Parathyroid adenoma (tissue), 2 donors: Measurements from ENCODE around the gene EEFSEC.
A peak's percentile ranks its signal among the peaks of the same experiment; 100 is the strongest.

Experiments used
- H2AFZ ChIP-seq: fragments of 300-600 bp; sonication (generic); one replicate; pipeline ENCODE4 v1.7.0; 2017; ENCODE audit warnings: antibody characterized with exemption, mild to moderate bottlenecking
- H3K27ac ChIP-seq: fragments of 300-600 bp; sonication (generic); one replicate; pipeline ENCODE4 v1.7.0; 2017
- H3K27me3 ChIP-seq: fragments of 300-600 bp; sonication (generic); one replicate; pipeline ENCODE4 v1.7.0; 2017; ENCODE audit warnings: low read length; ENCODE audit not compliant: control insufficient read depth, insufficient read depth
- H3K36me3 ChIP-seq: fragments of 300-600 bp; sonication (generic); one replicate; pipeline ENCODE4 v1.7.0; 2017; ENCODE audit warnings: low read length; ENCODE audit not compliant: control insufficient read depth, insufficient read depth
- H3K4me1 ChIP-seq: fragments of 300-600 bp; sonication (generic); one replicate; pipeline ENCODE4 v1.7.0; 2017; ENCODE audit warnings: control low read depth
- H3K4me2 ChIP-seq: fragments of 300-600 bp; sonication (generic); one replicate; pipeline ENCODE4 v1.7.0; 2017; ENCODE audit warnings: low read length
- H3K4me3 ChIP-seq: fragments of 300-600 bp; sonication (generic); one replicate; pipeline ENCODE4 v1.7.0; 2017; ENCODE audit warnings: low read depth, low read length
- H3K79me2 ChIP-seq: fragments of 300-600 bp; sonication (generic); one replicate; pipeline ENCODE4 v1.7.0; 2017; ENCODE audit warnings: control low read depth
- H3K9ac ChIP-seq: fragments of 300-600 bp; sonication (generic); one replicate; pipeline ENCODE4 v1.7.0; 2017; ENCODE audit warnings: mild to moderate bottlenecking
- H3K9me3 ChIP-seq: fragments of 300-600 bp; sonication (generic); one replicate; pipeline ENCODE4 v1.7.0; 2017; ENCODE audit warnings: low read length; ENCODE audit not compliant: control insufficient read depth
- TF ChIP-seq, protein P1 (sequence below): fragments of 300-600 bp; sonication (generic); IDR thresholded peaks from one replicate; pipeline ENCODE4 v1.7.0; 2017; ENCODE audit warnings: antibody characterized with exemption, mild to moderate bottlenecking
- donor health status: primary hyperparathyroidism.

Gene EEFSEC, protein sequence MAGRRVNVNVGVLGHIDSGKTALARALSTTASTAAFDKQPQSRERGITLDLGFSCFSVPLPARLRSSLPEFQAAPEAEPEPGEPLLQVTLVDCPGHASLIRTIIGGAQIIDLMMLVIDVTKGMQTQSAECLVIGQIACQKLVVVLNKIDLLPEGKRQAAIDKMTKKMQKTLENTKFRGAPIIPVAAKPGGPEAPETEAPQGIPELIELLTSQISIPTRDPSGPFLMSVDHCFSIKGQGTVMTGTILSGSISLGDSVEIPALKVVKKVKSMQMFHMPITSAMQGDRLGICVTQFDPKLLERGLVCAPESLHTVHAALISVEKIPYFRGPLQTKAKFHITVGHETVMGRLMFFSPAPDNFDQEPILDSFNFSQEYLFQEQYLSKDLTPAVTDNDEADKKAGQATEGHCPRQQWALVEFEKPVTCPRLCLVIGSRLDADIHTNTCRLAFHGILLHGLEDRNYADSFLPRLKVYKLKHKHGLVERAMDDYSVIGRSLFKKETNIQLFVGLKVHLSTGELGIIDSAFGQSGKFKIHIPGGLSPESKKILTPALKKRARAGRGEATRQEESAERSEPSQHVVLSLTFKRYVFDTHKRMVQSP

DNA sequence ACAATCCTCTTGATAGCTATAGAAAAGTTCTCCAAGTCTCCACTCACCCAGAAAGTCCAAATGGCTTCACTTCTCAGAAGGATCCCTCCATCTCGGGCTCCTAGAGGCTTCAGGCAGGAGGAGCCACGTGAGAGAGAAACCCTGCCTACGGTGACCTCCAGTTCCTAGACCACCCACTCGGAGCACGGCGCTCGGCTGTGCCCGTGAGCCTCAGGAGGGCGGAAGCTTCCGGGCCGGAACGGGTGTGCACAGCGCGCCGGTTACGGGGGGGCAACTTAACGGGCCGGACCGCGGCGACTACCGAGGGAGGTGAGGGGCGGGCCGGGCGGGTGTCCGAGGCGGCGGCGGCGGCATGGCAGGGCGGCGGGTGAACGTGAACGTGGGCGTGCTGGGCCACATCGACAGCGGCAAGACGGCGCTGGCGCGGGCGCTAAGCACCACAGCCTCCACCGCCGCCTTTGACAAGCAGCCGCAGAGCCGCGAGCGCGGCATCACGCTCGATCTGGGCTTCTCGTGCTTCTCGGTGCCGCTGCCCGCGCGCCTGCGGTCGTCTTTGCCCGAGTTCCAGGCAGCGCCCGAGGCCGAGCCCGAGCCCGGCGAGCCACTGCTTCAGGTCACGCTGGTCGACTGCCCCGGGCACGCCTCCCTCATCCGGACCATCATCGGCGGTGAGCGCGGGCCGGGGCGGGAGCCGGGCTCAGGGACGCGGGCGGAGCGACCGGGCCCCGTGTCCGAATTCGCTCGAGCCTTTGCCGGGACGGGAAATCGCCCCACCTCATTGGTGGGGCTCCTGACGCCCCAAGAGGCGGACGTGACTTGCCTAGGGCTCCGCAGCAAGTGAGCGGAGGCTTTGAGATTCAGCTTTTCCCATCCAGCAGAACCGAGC, at the start of gene EEFSEC:
EEFSEC (plus strand) TSS at position 326 of the 886 bp plus-strand sequence; CDS start at position 353, 27 bp downstream.
- H3K27ac ChIP-seq = peak within 1 kb of the TSS; percentile 88

DNA sequence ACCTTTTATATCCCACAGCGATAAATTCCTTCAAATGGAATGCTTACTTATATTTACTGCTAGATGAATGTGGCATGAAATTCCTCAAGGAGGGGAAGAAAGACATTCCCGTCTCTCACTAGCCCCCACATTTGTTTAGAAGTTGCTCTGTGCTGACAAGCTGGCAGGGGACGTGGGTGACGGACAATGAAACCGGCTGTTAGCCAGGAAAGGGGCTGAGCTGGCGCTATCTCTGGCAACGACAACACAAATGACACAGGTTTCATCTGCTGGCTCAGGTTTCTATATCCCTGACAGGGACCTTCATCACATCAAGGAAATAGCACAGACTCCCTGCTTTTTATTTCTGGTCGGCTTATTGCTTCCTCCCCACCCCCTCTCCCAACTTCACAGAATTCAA, 45.4 kb upstream of the EEFSEC start:
- no peaks in the 10 kb centered on the region for H3K27me3 ChIP-seq
- peak overlapping the region; percentile 45 for H2AFZ ChIP-seq
- H3K4me2 ChIP-seq = peak overlapping the region; percentile 24
- H3K36me3 ChIP-seq = no peaks in the 10 kb centered on the region
- TF ChIP-seq, protein P1, sequence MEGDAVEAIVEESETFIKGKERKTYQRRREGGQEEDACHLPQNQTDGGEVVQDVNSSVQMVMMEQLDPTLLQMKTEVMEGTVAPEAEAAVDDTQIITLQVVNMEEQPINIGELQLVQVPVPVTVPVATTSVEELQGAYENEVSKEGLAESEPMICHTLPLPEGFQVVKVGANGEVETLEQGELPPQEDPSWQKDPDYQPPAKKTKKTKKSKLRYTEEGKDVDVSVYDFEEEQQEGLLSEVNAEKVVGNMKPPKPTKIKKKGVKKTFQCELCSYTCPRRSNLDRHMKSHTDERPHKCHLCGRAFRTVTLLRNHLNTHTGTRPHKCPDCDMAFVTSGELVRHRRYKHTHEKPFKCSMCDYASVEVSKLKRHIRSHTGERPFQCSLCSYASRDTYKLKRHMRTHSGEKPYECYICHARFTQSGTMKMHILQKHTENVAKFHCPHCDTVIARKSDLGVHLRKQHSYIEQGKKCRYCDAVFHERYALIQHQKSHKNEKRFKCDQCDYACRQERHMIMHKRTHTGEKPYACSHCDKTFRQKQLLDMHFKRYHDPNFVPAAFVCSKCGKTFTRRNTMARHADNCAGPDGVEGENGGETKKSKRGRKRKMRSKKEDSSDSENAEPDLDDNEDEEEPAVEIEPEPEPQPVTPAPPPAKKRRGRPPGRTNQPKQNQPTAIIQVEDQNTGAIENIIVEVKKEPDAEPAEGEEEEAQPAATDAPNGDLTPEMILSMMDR = no peak
- no peaks in the 10 kb centered on the region for H3K9me3 ChIP-seq
- H3K27ac ChIP-seq = peak overlapping the region; percentile 44
- no peak overlapping the region for H3K9ac ChIP-seq
- peaks cover 3% of the 10 kb centered on the region for H3K4me1 ChIP-seq
- H3K79me2 ChIP-seq = peaks cover 16% of the 10 kb centered on the region
- H3K4me3 ChIP-seq = peak overlapping the region; percentile 21

More for the DNA sequence above, at the start of gene EEFSEC:
- Histone ChIP-seq H3K9ac (peak within 1 kb of the TSS; percentile 8), H3K36me3 (no peaks in the 10 kb centered on the region), H2AFZ (peak within 1 kb of the TSS; percentile 98), H3K4me2 (peak within 1 kb of the TSS; percentile 79), H3K4me3 (peak within 1 kb of the TSS; percentile 58), H3K4me1 (peaks cover 5% of the 10 kb centered on the region), H3K79me2 (peaks cover 7% of the 10 kb centered on the region), H3K9me3 (no peaks in the 10 kb centered on the region), H3K27me3 (no peaks in the 10 kb centered on the region)
- TF ChIP-seq, protein P1 = no peak

DNA sequence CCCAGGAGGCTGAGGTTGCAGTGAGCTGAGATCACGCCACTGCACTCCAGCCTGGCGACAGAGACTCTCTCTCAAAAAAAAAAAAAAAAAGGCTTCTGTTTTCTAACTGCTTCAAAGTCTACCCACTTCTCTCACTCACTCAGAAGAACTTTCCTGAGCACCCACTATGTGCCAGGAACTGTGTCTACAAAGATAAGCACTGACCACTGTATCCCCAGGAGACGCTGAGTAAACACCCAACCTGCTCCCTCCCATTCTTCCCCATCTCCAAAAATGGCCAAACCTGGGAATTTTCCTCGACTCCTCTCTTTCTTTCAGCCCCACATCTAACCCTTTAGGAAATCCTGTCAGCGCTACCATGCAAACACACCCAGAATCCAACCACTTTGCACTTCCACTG, 42.1 kb upstream of the EEFSEC start:
- H3K36me3 ChIP-seq = no peaks in the 10 kb centered on the region
- TF ChIP-seq, protein P1 = no peak
- no peaks in the 10 kb centered on the region for H3K9me3 ChIP-seq
- H3K4me1 ChIP-seq = peaks cover 12% of the 10 kb centered on the region
- H2AFZ ChIP-seq = no peak overlapping the region
- H3K79me2 ChIP-seq = peaks cover 25% of the 10 kb centered on the region
- H3K4me3 ChIP-seq = no peak overlapping the region
- H3K4me2 ChIP-seq = no peak overlapping the region
- H3K9ac ChIP-seq = no peak overlapping the region
- no peaks in the 10 kb centered on the region for H3K27me3 ChIP-seq
- H3K27ac ChIP-seq = no peak overlapping the region

DNA sequence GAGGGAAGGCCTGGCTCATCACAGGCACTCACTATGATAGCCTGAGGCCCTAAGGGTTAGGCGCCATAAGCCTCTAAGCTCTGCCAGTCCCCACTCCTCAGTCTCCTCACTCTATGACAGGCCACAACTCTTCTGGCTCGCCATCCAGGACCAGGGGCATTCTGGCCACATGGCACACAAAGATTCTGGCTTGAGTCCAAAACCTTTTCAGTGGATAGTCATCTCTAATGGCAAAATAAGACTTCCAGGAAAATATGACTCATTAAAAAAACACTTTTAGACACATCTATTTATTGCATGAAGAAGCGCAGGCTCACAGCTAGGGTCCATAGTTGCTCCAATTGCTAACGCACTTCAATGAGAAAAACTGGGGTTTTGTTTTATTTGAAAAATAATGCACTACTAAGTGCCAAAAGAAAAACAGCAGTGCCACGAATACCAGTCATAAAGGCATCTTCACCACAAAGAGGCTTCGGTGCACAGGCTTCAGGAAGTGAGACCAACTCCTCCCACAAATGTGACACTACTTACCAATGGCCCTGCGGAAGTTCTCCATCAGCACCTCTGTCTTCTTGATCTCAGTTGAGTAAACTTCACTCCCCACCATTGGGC, 40.8 kb upstream of the EEFSEC start:
- H3K27ac ChIP-seq = no peak overlapping the region
- H3K4me1 ChIP-seq = peaks cover 12% of the 10 kb centered on the region
- no peaks in the 10 kb centered on the region for H3K36me3 ChIP-seq

More for the DNA sequence above, 40.8 kb upstream of the EEFSEC start:
- H3K27me3 ChIP-seq = no peaks in the 10 kb centered on the region
- no peaks in the 10 kb centered on the region for H3K9me3 ChIP-seq
- peaks cover 23% of the 10 kb centered on the region for H3K79me2 ChIP-seq
- no peak overlapping the region for H3K4me2 ChIP-seq
- TF ChIP-seq, protein P1 = no peak
- H3K9ac ChIP-seq = no peak overlapping the region
- no peak overlapping the region for H2AFZ ChIP-seq
- H3K4me3 ChIP-seq = no peak overlapping the region
